H1 (cell line): Measurements from ENCODE around the gene EPHA6. TPM values are rescaled to one million over a fixed set of nuclear protein-coding genes. Genes with fewer than 3 reads are reported as not detected.

Experiments used
- CTCF ChIA-PET: fragments of 300-600 bp; sonication (Branson Sonifier 250); formaldehyde crosslinking; loops from one replicate; lab custom pipeline; 2021; ENCODE audit not compliant: partially characterized antibody; lab: Charles Lee
- POLR2A ChIA-PET: fragments of 300-600 bp; sonication (Branson Sonifier 250); formaldehyde crosslinking; loops from one replicate; lab custom pipeline; 2021; ENCODE audit warnings: inconsistent platforms; ENCODE audit not compliant: partially characterized antibody; lab: Charles Lee
- DNase-seq, 2 experiments: peaks; one replicate each; pipeline versions ENCODE4 v3.0.0 to v3.0.0-alpha.2; 2010 to 2022; ENCODE audit warnings: low spot score in 2 of 2, low read depth in 1 of 2, mixed read lengths in 1 of 2
- FAIRE-seq: peaks from 2 replicates; lab custom pipeline; 2011; peaks lifted over from hg19 to GRCh38; lab: Jason Lieb, UNC
- H2AFZ ChIP-seq: 2 replicates; pipeline ENCODE4 v1.8.1; 2012; ENCODE audit warnings: low read length, inconsistent platforms
- H2AK5ac ChIP-seq: 2 replicates; pipeline ENCODE4 v1.6.1; 2013; ENCODE audit warnings: low read depth, low read length
- H2BK120ac ChIP-seq: replicated peaks from 2 replicates; pipeline ENCODE3; 2013; ENCODE audit warnings: low read depth, low read length, inconsistent platforms
- H2BK12ac ChIP-seq: 2 replicates; pipeline ENCODE4 v1.6.1; 2013; ENCODE audit warnings: low read depth, low read length
- H2BK15ac ChIP-seq: 2 replicates; pipeline ENCODE4 v1.6.1; 2013; ENCODE audit warnings: low read length
- H2BK20ac ChIP-seq: 2 replicates; pipeline ENCODE4 v1.6.1; 2013; ENCODE audit warnings: low read length
- H2BK5ac ChIP-seq: 2 replicates; pipeline ENCODE4 v1.6.1; 2013; ENCODE audit warnings: low read depth, low read length
- H3K14ac ChIP-seq: 2 replicates; pipeline ENCODE4 v1.6.1; 2013; ENCODE audit warnings: inconsistent platforms; ENCODE audit not compliant: insufficient read length
- H3K18ac ChIP-seq: 2 replicates; pipeline ENCODE4 v1.6.1; 2013; ENCODE audit warnings: low read length; ENCODE audit errors: extremely low read depth
- H3K23ac ChIP-seq: 2 replicates; pipeline ENCODE4 v1.6.1; 2013; ENCODE audit warnings: inconsistent platforms; ENCODE audit not compliant: insufficient read length
- H3K23me2 ChIP-seq: 2 replicates; pipeline ENCODE4 v1.6.1; 2013; ENCODE audit warnings: low read depth, low read length
- H3K27ac ChIP-seq: 2 replicates; pipeline ENCODE4 v1.6.1; 2011; ENCODE audit warnings: low read depth, low read length, inconsistent platforms
- H3K27me3 ChIP-seq, 4 experiments: replicated peaks in 1 of 4; 1 replicate in 1 of 4; 2 replicates in 3 of 4; pipeline versions ENCODE4 v1.6.1 to v1.8.1; 2011 to 2013; ENCODE audit warnings: low read length in 3 of 4, mild to moderate bottlenecking in 3 of 4, inconsistent platforms in 2 of 4, mixed read lengths in 2 of 4, moderate library complexity in 1 of 4; ENCODE audit not compliant: control insufficient read depth in 3 of 4, insufficient read depth in 3 of 4; ENCODE audit errors: extremely low read depth in 1 of 4
- H3K36me3 ChIP-seq, 4 experiments: 2 replicates each; pipeline versions ENCODE4 v1.6.1 to v1.8.1; 2011 to 2013; ENCODE audit warnings: mild to moderate bottlenecking in 4 of 4, low read length in 3 of 4, moderate library complexity in 2 of 4, control low read depth in 1 of 4, inconsistent platforms in 1 of 4; ENCODE audit not compliant: insufficient read depth in 4 of 4, control insufficient read depth in 2 of 4
- H3K4ac ChIP-seq: replicated peaks from 2 replicates; pipeline ENCODE3; 2013; ENCODE audit warnings: low read length, low read depth, mixed read lengths, inconsistent platforms; ENCODE audit not compliant: insufficient read length
- H3K4me1 ChIP-seq, 4 experiments: replicated peaks in 1 of 4; 1 replicate in 1 of 4; 2 replicates in 3 of 4; pipeline versions ENCODE4 v1.6.1 to v1.8.1; 2011 to 2013; ENCODE audit warnings: low read length in 3 of 4, inconsistent platforms in 2 of 4, mixed read lengths in 1 of 4; ENCODE audit not compliant: insufficient read depth in 4 of 4, control insufficient read depth in 3 of 4
- H3K4me2 ChIP-seq, 2 experiments: 2 replicates each; pipeline versions ENCODE4 v1.6.1 to v1.8.1; 2011 to 2013; ENCODE audit warnings: low read depth in 2 of 2, low read length in 2 of 2, control low read depth in 1 of 2, inconsistent platforms in 1 of 2, mild to moderate bottlenecking in 1 of 2; ENCODE audit not compliant: insufficient read depth in 1 of 2
- H3K4me3 ChIP-seq, 4 experiments: fragments of 200-600, 300-600 bp in 1 of 4; sonication (generic), shearing (Covaris generic), sonication (Bioruptor Twin) in 1 of 4; 2 replicates each; pipeline versions ENCODE4 v1.5.1 to v1.8.1; 2011 to 2016; ENCODE audit warnings: low read length in 4 of 4, low read depth in 3 of 4, control low read depth in 2 of 4, inconsistent platforms in 2 of 4, mild to moderate bottlenecking in 2 of 4, mixed read lengths in 1 of 4, moderate library complexity in 1 of 4; ENCODE audit not compliant: insufficient read depth in 2 of 4; ENCODE audit errors: extremely low read depth in 1 of 4
- H3K56ac ChIP-seq: replicated peaks from 2 replicates; pipeline ENCODE3; 2013; ENCODE audit warnings: low read depth, mild to moderate bottlenecking, mixed read lengths, low read length, inconsistent platforms; ENCODE audit not compliant: insufficient read length
- H3K79me1 ChIP-seq: 2 replicates; pipeline ENCODE4 v1.6.1; 2013; ENCODE audit warnings: low read depth, low read length, control low read depth
- H3K79me2 ChIP-seq, 2 experiments: 2 replicates each; pipeline versions ENCODE4 v1.6.1 to v1.8.1; 2012 to 2013; ENCODE audit warnings: low read length in 2 of 2, mild to moderate bottlenecking in 2 of 2, inconsistent platforms in 1 of 2; ENCODE audit not compliant: insufficient read depth in 2 of 2, control insufficient read depth in 1 of 2
- H3K9ac ChIP-seq, 4 experiments: replicated peaks in 1 of 4; 1 replicate in 1 of 4; 2 replicates in 3 of 4; pipeline versions ENCODE4 v1.6.1 to v1.8.1; 2011 to 2013; ENCODE audit warnings: low read depth in 3 of 4, low read length in 3 of 4, control low read depth in 2 of 4, mild to moderate bottlenecking in 2 of 4, moderate library complexity in 2 of 4, inconsistent platforms in 1 of 4; ENCODE audit errors: extremely low read depth in 1 of 4
- H3K9me3 ChIP-seq, 2 experiments: 2 replicates each; pipeline versions ENCODE4 v1.6.1 to v1.8.1; 2012 to 2013; ENCODE audit warnings: mild to moderate bottlenecking in 2 of 2, moderate library complexity in 2 of 2, control low read depth in 1 of 2, inconsistent platforms in 1 of 2, low read depth in 1 of 2, low read length in 1 of 2, mixed read lengths in 1 of 2; ENCODE audit not compliant: insufficient read depth in 2 of 2
- H4K20me1 ChIP-seq, 2 experiments: replicated peaks in 1 of 2; 2 replicates each; pipeline versions ENCODE3 to v1.8.1; 2011 to 2013; ENCODE audit warnings: inconsistent platforms in 2 of 2, low read length in 2 of 2, mild to moderate bottlenecking in 1 of 2; ENCODE audit not compliant: insufficient read depth in 2 of 2, control insufficient read depth in 1 of 2
- H4K5ac ChIP-seq: 2 replicates; pipeline ENCODE4 v1.6.1; 2013; ENCODE audit warnings: low read length, low read depth, mixed read lengths, inconsistent platforms; ENCODE audit not compliant: insufficient read length
- H4K8ac ChIP-seq: 2 replicates; pipeline ENCODE4 v1.8.0; 2013; ENCODE audit warnings: mild to moderate bottlenecking, moderate library complexity, low read length, inconsistent platforms; ENCODE audit not compliant: insufficient read depth; ENCODE audit errors: extremely low read depth
- H4K91ac ChIP-seq: replicated peaks from 2 replicates; pipeline ENCODE3; 2013; ENCODE audit warnings: low read length, mixed read lengths, inconsistent platforms; ENCODE audit not compliant: insufficient read length
- BACH1 ChIP-seq: IDR thresholded peaks from 2 replicates; pipeline ENCODE4 v1.6.1; 2012; ENCODE audit warnings: low read length, improper control_type of control experiment
- CBX8 ChIP-seq: fragments of 300-800, 300-1000 bp; sonication (generic); IDR thresholded peaks from 2 replicates; pipeline ENCODE4 v1.7.1; 2016; ENCODE audit warnings: low read depth, low read length, borderline replicate concordance
- CHD1 ChIP-seq: IDR thresholded peaks from 2 replicates; pipeline ENCODE4 v1.6.1; 2012; ENCODE audit warnings: low read depth, low read length, improper control_type of control experiment
- CHD2 ChIP-seq: IDR thresholded peaks from 2 replicates; pipeline ENCODE4 v1.6.1; 2012; ENCODE audit warnings: low read length, improper control_type of control experiment
- EZH2 ChIP-seq: fragments of 200-600 bp; sonication (generic); IDR thresholded peaks from 2 replicates; pipeline ENCODE4 v1.7.1; 2012; ENCODE audit warnings: low read depth, mild to moderate bottlenecking, moderate library complexity, low read length, inconsistent platforms; ENCODE audit not compliant: severe bottlenecking
- GABPA ChIP-seq: IDR thresholded peaks from 2 replicates; pipeline ENCODE4 v1.6.1; 2011; ENCODE audit warnings: mild to moderate bottlenecking, low read length, moderate library complexity, borderline replicate concordance; ENCODE audit not compliant: insufficient read depth
- JUND ChIP-seq: IDR thresholded peaks from 2 replicates; pipeline ENCODE4 v1.6.1; 2011; ENCODE audit warnings: mild to moderate bottlenecking, improper control_type of control experiment, low read length
- KDM4A ChIP-seq: IDR thresholded peaks from one replicate; pipeline ENCODE4 v1.7.1; 2012; ENCODE audit warnings: low read depth, mild to moderate bottlenecking, moderate library complexity, low read length, inconsistent platforms; ENCODE audit not compliant: severe bottlenecking
- NANOG ChIP-seq: IDR thresholded peaks from 2 replicates; pipeline ENCODE4 v1.6.1; 2011; ENCODE audit warnings: low read length, low read depth, mild to moderate bottlenecking, inconsistent platforms; ENCODE audit not compliant: insufficient read depth, poor library complexity, severe bottlenecking
- POLR2A ChIP-seq, 2 experiments: IDR thresholded peaks; 1 replicate in 1 of 2; 2 replicates in 1 of 2; pipeline ENCODE4 v1.6.1; 2011; ENCODE audit warnings: low read depth in 2 of 2, low read length in 2 of 2, mild to moderate bottlenecking in 2 of 2; ENCODE audit errors: control extremely low read depth in 1 of 2
- RBBP5 ChIP-seq: IDR thresholded peaks from 2 replicates; pipeline ENCODE4 v1.7.1; 2012; ENCODE audit warnings: low read depth, mild to moderate bottlenecking, inconsistent platforms, low read length, moderate library complexity, borderline replicate concordance
- RFX5 ChIP-seq: IDR thresholded peaks from 2 replicates; pipeline ENCODE4 v1.6.1; 2011; ENCODE audit warnings: low read depth, low read length, improper control_type of control experiment, borderline replicate concordance
- SIN3A ChIP-seq, 2 experiments: IDR thresholded peaks in 1 of 2; conservative IDR thresholded peaks in 1 of 2; 2 replicates each; pipeline ENCODE4 v1.6.1; 2011 to 2012; ENCODE audit warnings: low read length in 2 of 2, improper control_type of control experiment in 1 of 2, low read depth in 1 of 2, mild to moderate bottlenecking in 1 of 2
- SP1 ChIP-seq: IDR thresholded peaks from 2 replicates; pipeline ENCODE4 v1.6.1; 2011; ENCODE audit warnings: low read depth, low read length
- SUZ12 ChIP-seq: fragments of 200-600 bp; sonication (generic); IDR thresholded peaks from 2 replicates; pipeline ENCODE4 v1.6.1; 2012; ENCODE audit warnings: mild to moderate bottlenecking, inconsistent platforms, low read length, moderate library complexity, mixed read lengths
- TBP ChIP-seq: IDR thresholded peaks from 2 replicates; pipeline ENCODE4 v1.6.1; 2011; ENCODE audit warnings: low read depth, low read length, improper control_type of control experiment
- WGBS, 2 experiments: shearing (Covaris generic) in 1 of 2; methylation state at CpG; one replicate each; pipeline versions ENCODE4 v1.1.6 to v1.1.7; 2013 to 2015; ENCODE audit warnings: low lambda C conversion rate in 2 of 2, mixed read lengths in 2 of 2, inconsistent platforms in 1 of 2, low coverage in 1 of 2, missing lambda C conversion rate in 1 of 2; ENCODE audit not compliant: insufficient replicate concordance in 2 of 2, insufficient coverage in 1 of 2, insufficient read length in 1 of 2; ENCODE audit errors: extremely low coverage in 1 of 2, missing lambda C conversion rate in 1 of 2; 5-methylcytosine and 5-hydroxymethylcytosine counted together
- polyA plus RNA-seq, 7 experiments: library from polyadenylated mRNA; depleted of rRNA in 3 of 7; stranded (reverse) in 5 of 7; unstranded in 2 of 7; fragments of >200 nt in 5 of 7; fragments of 200-250 nt in 2 of 7; gene quantifications; 1 replicate in 5 of 7; 2 replicates in 1 of 7; 4 replicates in 1 of 7; pipeline versions ENCODE4 v1.2.1 to v1.2.3, GENCODE V29; 2011 to 2013; ENCODE audit warnings: missing spikeins in 2 of 7, mixed read lengths in 2 of 7
- total RNA-seq: library from RNA; stranded (reverse); fragmentation: NEBNext Ultra II Directional; extraction: Animal tissue kit (Norgen Biotek cat#: 25700); gene quantifications from 2 replicates; pipeline ENCODE4 v1.2.1, GENCODE V29; 2021

EPHA6 gene
- total and polyA plus RNA-seq, 2 of the 8 experiments (the other 6 are each of a cell fraction or from before 2014, with no cell fraction given): 0.83 to 3.2 TPM

DNA sequence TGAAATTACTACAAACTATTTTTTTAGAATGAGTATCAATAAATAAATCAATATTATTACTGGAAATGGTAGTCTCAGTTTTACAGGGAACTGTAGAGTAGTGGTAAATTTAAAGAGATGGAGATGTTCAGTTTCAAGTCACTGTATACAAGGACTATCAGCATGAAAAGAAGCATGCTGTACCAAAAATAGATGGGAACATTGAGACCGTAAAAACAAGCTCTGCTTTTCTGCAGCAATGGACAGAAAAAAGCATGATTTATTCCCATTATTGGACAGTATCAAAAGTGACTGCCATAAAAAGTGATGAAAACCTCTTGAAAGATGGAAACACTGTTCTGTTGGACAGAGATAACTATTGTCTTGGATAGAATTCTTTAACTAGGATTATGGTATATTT lies 187.2 kb downstream of the EPHA6 start:
- no peak overlapping the region for H3K4me2 ChIP-seq
- H2BK20ac ChIP-seq: no peak overlapping the region
- DNase-seq (no peak), FAIRE-seq (no peak)
- H3K4me1 ChIP-seq: no peaks in the 10 kb centered on the region
- H2AFZ ChIP-seq: no peak overlapping the region
- no peaks in the 10 kb centered on the region for H3K79me2 ChIP-seq
- no peaks in the 10 kb centered on the region for H3K9me3 ChIP-seq
- H3K23me2 ChIP-seq: no peaks in the 10 kb centered on the region
- ChIA-PET POLR2A (no interaction called here), CTCF (no interaction called here)
- no peaks in the 10 kb centered on the region for H4K20me1 ChIP-seq
- no peak overlapping the region for H2BK120ac ChIP-seq
- H3K23ac ChIP-seq: no peak overlapping the region
- H3K4ac ChIP-seq: no peak overlapping the region
- no peak overlapping the region for H2BK12ac ChIP-seq
- no peaks in the 10 kb centered on the region for H3K79me1 ChIP-seq
- H3K18ac ChIP-seq: no peak overlapping the region
- H2BK15ac ChIP-seq: no peak overlapping the region
- H3K9ac ChIP-seq: no peak overlapping the region
- no peak overlapping the region for H2AK5ac ChIP-seq
- no peaks in the 10 kb centered on the region for H3K27me3 ChIP-seq
- H3K14ac ChIP-seq: no peak overlapping the region
- 93% methylated on average over 1 of the region's 1 CpG; no CpG with 5 or more reads in 1 of the 2 experiments for WGBS, 2 experiments
- no peak overlapping the region for H3K27ac ChIP-seq
- H4K8ac ChIP-seq: no peak overlapping the region
- no peak overlapping the region for H2BK5ac ChIP-seq
- H4K91ac ChIP-seq: no peak overlapping the region
- no peaks in the 10 kb centered on the region for H3K36me3 ChIP-seq
- no peak overlapping the region for H3K56ac ChIP-seq
- no peak overlapping the region for H3K4me3 ChIP-seq
- H4K5ac ChIP-seq: no peak overlapping the region
- TF ChIP-seq SIN3A (conservative IDR thresholded peaks at IDR 0.05 in 1 of 2, IDR thresholded peaks at IDR 0.05 in 1 of 2; ENCODE audit: low read depth in 1 of 2, low read length in 2 of 2) (no peak), NANOG (no peak), EZH2 (no peak), CHD1 (no peak), GABPA (no peak), TBP (no peak), POLR2A (IDR thresholded peaks at IDR 0.05; ENCODE audit: control extremely low read depth in 1 of 2, low read depth in 2 of 2, low read length in 2 of 2) (no peak), SUZ12 (no peak), RFX5 (no peak), RBBP5 (no peak), CBX8 (no peak), CHD2 (no peak), SP1 (no peak), KDM4A (no peak), BACH1 (no peak), JUND (no peak)
